HG03139 (cell line): ENCODE data around the gene SULF2.

Experiments
- ATAC-seq: cut with Tn5 transposase; IDR thresholded peaks from one replicate; pipeline ENCODE4 v1.9.1; 2021; ENCODE audit not compliant: unreplicated experiment

The SULF2 gene

DNA sequence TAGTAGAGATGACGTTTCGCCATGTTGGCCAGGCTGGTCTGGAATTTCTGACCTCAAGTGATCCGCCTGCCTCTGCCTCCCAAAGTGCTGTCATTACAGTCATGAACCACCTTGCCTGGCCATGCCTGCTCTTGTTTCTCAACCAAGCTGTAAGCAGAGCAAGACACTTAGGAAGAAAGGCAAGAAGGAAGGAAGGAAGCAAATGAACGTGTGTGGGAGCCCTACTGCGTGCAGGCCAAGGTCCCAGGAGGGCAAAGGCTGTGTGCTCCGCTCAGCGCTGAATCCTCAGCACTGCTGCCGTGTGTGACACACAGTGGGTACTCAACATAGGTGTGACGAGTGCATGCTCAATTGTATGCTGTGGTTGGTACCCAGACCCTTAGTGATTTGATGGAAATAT, 47.4 kb downstream of the SULF2 start:
- no peak for ATAC-seq

DNA sequence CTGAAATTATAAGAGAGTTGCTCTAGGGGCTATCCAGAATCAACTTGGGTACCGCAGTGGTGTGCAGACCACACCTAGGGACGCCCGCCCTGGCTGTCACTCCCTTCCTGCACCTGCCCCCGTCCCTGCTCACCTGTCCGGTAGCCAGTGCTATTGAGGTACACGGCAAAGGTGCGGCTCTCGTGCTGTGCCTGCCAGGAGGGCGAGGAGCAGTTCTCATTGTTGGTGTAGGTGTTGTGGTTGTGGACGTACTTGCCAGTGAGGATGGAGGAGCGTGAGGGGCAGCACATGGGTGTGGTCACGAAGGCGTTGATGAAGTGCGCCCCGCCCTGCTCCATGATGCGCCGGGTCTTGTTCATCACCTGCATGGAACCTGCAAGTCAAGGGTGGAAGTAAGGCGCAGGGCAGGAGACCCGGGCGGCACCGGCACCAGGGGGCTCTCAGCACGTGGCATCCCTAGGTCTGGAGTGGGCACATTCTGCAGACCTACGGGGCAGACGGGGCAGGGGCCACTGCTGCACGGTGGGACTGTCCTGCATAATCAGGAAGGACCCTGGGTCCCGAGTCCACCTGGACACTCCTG, 48.6 kb downstream of the SULF2 start:
- ATAC-seq = no peak

GRCh38 chr20:47735412-47736400, 49.6 kb downstream of the SULF2 start:
- no peak for ATAC-seq

DNA sequence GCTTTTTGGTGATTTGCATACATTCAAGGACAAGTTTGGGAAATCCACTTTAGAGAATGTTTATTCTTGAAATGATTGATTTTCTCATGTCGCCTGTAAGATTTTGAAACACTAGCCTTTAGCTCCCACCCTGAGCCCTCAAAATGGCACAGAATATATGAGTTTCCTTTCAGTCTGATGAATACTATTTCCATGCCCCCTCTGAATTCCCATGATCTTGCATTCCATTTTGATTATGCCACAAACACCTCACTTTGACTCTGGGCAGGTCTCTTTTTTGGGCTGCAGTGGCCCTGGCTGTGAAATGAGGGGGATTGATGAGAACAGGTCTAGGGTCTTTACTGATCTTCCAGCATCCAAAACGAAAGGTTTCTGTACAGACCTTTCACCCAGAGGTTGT, 50.4 kb downstream of the SULF2 start:
- ATAC-seq = no peak

GRCh38 chr20:47733892-47734291, 51.4 kb downstream of the SULF2 start:
- ATAC-seq = no peak

GRCh38 chr20:47730744-47731143, 54.5 kb downstream of the SULF2 start:
- no peak for ATAC-seq

- ATAC-seq = no peak
Measured at GRCh38 chr20:47729472-47729871, 55.8 kb downstream of the SULF2 start.

GRCh38 chr20:47727909-47728361, 57.3 kb downstream of the SULF2 start:
- peak; percentile 10 for ATAC-seq

DNA sequence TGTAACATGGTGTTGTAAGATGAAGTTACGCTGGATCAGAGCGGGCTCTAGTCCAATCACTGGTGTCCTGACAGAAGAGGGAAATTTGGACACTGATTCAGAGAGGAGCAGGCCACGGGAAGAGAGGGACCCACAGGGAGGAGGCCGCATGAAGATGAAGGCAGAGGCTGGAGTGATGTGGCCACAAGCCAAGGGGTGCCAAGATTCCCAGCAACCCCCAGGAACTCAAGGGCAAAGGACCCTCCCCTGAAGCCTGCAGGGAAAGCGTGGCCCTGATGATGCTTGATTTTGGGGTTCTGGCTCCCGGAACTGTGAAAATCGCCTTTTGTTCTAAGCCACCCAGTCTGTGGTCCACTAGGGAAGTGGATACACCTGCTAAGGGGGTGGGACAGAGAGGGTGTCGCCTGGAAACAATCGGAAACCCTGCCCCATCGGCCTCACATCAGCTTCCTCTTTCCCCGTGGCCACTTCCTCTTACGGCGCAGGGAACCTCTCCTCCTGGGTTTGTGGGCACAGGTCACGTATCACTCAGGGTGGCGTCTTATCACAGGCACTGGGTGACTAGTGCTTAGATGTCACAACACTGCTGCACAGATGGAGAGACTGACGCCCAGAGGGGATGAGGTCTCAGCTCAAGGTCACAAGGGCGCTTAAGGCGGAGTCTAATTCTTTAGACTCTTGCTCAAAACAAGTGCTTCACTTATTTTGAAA, 58.0 kb downstream of the SULF2 start:
- ATAC-seq = peak; percentile 67

DNA sequence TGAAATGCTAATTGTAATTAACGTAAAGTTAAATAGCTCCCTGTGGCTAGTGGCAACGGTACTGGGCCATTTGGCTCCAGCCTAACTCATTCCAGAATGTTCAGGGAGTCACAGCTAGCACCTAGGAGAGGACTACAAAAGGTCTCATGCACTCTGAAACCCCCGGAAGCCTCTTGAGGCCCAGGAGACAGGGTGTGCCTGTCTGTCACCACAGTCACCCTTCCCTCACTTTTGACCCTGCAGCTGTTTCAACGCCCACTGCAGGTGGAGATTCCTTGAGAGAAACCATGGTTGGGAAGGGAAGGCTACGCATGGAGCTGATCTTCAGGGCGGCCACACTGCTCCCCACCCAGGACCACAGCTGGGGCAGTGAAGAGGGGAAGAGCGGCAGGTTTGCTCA, 58.6 kb downstream of the SULF2 start:
- ATAC-seq = no peak

DNA sequence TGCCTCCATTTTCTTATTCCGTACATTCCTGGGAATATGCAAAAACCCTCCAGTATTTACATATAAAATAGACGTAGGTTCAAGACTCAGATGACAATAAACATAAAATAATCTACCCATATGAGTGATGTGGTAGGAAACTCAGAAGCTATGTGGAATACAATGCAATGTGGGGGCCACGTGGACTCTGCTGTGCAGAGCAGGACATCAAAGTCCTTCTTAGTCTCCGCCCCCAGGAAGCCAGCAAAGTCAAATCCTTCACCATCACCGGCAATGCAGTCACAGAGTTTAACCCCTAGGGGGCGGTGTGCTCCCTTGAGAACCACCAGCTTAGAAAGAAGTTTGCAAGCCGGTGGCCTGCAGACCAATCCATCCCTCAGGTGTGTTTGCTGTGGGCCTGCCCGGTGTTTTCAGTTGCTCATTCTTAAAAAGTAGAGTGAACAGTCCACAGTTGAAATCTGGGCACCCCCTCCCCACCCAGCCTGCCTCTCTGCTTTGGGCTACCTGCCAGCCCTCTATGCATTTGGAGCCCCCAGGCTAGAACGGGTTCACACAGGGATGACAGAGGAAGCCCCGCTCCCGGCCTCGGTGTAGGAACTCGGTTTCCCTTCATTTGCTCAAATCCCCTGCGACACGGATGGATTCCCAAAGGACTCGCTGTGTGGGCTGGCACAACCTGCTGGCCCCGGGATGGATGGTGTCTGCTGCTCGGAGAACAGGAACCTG, 59.9 kb downstream of the SULF2 start:
- no peak for ATAC-seq

DNA sequence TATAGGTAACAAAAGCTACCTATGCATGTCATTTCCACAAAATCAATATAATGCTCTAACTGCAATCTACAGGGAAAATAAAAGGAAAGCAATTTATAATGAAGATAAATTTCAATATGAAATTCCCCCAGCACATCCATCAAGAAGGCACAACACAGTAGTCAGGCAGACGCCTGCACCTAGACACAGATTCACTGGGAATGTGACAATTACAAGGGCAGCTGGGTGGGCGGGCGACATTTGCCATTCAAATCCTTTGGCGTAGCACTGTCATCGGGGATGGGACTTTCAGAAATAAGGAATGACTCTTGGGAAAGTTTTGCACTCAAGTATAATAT, 60.4 kb downstream of the SULF2 start:
- no peak for ATAC-seq

GRCh38 chr20:47724396-47724795, 60.9 kb downstream of the SULF2 start:
- no peak for ATAC-seq

GRCh38 chr20:47723322-47723721, 62.0 kb downstream of the SULF2 start:
- ATAC-seq = no peak

GRCh38 chr20:47720636-47721427, 64.4 kb downstream of the SULF2 start:
- ATAC-seq = no peak

- no peak for ATAC-seq
Measured at GRCh38 chr20:47719625-47720024, 65.7 kb downstream of the SULF2 start.

DNA sequence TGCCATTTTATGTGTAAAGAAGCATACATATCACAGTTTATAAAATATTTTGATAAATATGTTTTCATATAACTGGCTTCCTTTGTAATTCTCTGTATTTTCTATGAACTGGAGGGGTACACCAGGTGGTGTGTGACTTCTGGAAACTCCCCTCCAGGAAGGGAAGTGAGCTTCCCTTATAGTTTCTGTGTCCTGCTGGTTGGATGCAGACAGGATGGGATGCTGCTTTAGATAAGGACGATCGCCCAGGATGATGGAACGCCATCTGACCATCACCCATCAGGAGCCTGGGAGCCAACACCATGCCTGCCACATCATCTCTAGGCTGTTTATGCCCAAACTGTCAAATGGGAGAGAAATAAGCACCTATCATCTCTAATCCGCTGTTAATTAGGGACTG, 66.1 kb downstream of the SULF2 start:
- no peak for ATAC-seq

DNA sequence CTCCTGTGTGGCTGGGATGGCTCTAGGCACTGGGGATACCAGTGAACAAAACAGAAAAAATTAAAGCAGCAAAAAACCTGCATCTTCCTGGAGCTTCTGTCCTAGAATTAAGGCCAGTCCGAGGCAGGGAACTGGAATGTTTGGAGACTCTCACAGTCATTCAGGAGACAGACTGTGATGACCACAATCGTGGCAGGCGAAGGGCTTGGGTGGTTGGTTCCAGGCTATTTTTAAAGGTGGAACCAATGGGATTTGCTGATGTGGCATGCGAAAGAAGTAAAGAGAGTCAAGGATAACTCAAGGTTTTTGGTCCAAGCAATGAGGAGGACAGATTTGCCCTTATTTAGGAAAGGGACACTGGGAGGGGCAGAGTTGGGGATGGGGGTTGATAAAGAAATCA, 66.9 kb downstream of the SULF2 start:
- ATAC-seq = no peak

DNA sequence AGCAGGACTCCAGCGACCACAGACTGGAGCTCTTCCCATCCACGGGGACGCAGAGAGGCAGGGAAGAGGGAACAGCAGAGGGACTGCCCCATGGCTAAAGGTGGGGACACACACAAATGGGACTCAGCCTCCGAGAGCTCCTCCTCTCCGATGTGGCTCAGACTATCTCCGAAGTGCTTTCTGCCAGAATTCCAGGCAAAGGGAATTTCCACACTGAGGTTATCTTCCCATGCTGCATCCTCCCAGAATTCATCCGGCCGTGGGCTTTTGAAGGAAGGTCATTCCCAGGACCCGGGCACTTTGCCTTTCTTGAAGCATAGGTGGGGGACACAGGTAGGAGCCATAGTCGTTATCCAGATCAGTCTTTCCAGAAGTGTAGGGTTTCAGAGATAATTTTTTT, 67.9 kb downstream of the SULF2 start:
- no peak for ATAC-seq

GRCh38 chr20:47713878-47714450, 71.3 kb downstream of the SULF2 start:
- ATAC-seq = no peak
